Measurements from ENCODE around the gene PGBD5.
"Not testable (repeated sequence)": the region's sequence is repeated elsewhere in the genome, so short reads cannot be mapped to it uniquely, and the experiment has no call there.

Gene PGBD5

GRCh38 chr1:230426246-230427093, at the start of gene PGBD5:
TSS of gene PGBD5 (minus strand) at chr1:230426332. CDS start at chr1:230425928, 404 bp downstream.
- DNase-seq (ENCODE audit: low read depth in 2 of 2) = peak; percentile 17 to 47

- not testable (repeated sequence) for DNase-seq (ENCODE audit: low read depth in 2 of 2)
Measured at GRCh38 chr1:230474924-230475323, 48.8 kb upstream of the PGBD5 start.

- not testable (repeated sequence) for DNase-seq (ENCODE audit: low read depth in 2 of 2)
Measured at GRCh38 chr1:230470750-230471149, 44.6 kb upstream of the PGBD5 start.

- DNase-seq (ENCODE audit: low read depth in 2 of 2) = no peak
Measured at GRCh38 chr1:230469271-230469670, 43.1 kb upstream of the PGBD5 start.

GRCh38 chr1:230465691-230466090, 39.6 kb upstream of the PGBD5 start:
- DNase-seq (ENCODE audit: low read depth in 2 of 2) = no peak

- no peak for DNase-seq (ENCODE audit: low read depth in 2 of 2)
Measured at GRCh38 chr1:230464671-230465070, 38.5 kb upstream of the PGBD5 start.

GRCh38 chr1:230463760-230464159, 37.6 kb upstream of the PGBD5 start:
- no peak for DNase-seq (ENCODE audit: low read depth in 2 of 2)

GRCh38 chr1:230463326-230463725, 37.2 kb upstream of the PGBD5 start:
- no peak for DNase-seq (ENCODE audit: low read depth in 2 of 2)

- no peak for DNase-seq (ENCODE audit: low read depth in 2 of 2)
Measured at GRCh38 chr1:230459465-230459864, 33.3 kb upstream of the PGBD5 start.

- no peak for DNase-seq (ENCODE audit: low read depth in 2 of 2)
Measured at GRCh38 chr1:230458509-230458908, 32.4 kb upstream of the PGBD5 start.

GRCh38 chr1:230456478-230456877, 30.3 kb upstream of the PGBD5 start:
- no peak for DNase-seq (ENCODE audit: low read depth in 2 of 2)

- DNase-seq (ENCODE audit: low read depth in 2 of 2) = no peak
Measured at GRCh38 chr1:230455291-230455690, 29.2 kb upstream of the PGBD5 start.

GRCh38 chr1:230453377-230453776, 27.2 kb upstream of the PGBD5 start:
- no peak for DNase-seq (ENCODE audit: low read depth in 2 of 2)

- no peak for DNase-seq (ENCODE audit: low read depth in 2 of 2)
Measured at GRCh38 chr1:230441183-230442029, 15.3 kb upstream of the PGBD5 start.

GRCh38 chr1:230435108-230435507, 9.0 kb upstream of the PGBD5 start:
- DNase-seq (ENCODE audit: low read depth in 2 of 2) = no peak

GRCh38 chr1:230431527-230431926, 5.4 kb upstream of the PGBD5 start:
- DNase-seq (ENCODE audit: low read depth in 2 of 2) = no peak

GRCh38 chr1:230430499-230430898, 4.4 kb upstream of the PGBD5 start:
- no peak for DNase-seq (ENCODE audit: low read depth in 2 of 2)

GRCh38 chr1:230429067-230429735, 3.1 kb upstream of the PGBD5 start:
- DNase-seq (ENCODE audit: low read depth in 2 of 2) = no peak

- no peak for DNase-seq (ENCODE audit: low read depth in 2 of 2)
Measured at GRCh38 chr1:230427981-230428380, 1.8 kb upstream of the PGBD5 start.

GRCh38 chr1:230427094-230427876, 1.2 kb upstream of the PGBD5 start:
- no peak for DNase-seq (ENCODE audit: low read depth in 2 of 2)
